GM12891 (cell line): ENCODE measurements around the gene MAD1L1.

ENCODE experiments used
- PAX5 ChIP-seq: IDR thresholded peaks from 2 replicates; pipeline ENCODE4 v1.6.1; 2011; ENCODE audit warnings: low read length, moderate library complexity, mild to moderate bottlenecking; ENCODE audit not compliant: insufficient read depth, severe bottlenecking
- POLR2A ChIP-seq: IDR thresholded peaks from 2 replicates; pipeline ENCODE4 v1.6.1; 2011; ENCODE audit warnings: low read depth, low read length, control low read depth
- POLR2AphosphoS5 ChIP-seq: IDR thresholded peaks from 2 replicates; pipeline ENCODE4 v1.6.1; 2011; ENCODE audit warnings: low read depth, low read length, control low read depth
- POU2F2 ChIP-seq: IDR thresholded peaks from 2 replicates; pipeline ENCODE4 v1.6.1; 2011; ENCODE audit warnings: low read depth, mild to moderate bottlenecking, control low read depth, low read length, moderate library complexity
- SPI1 ChIP-seq: IDR thresholded peaks from 2 replicates; pipeline ENCODE4 v1.6.1; 2011; ENCODE audit warnings: low read depth, low read length, control low read depth
- TAF1 ChIP-seq: IDR thresholded peaks from 2 replicates; pipeline ENCODE4 v1.6.1; 2011; ENCODE audit warnings: low read depth, low read length, control low read depth

DNA sequence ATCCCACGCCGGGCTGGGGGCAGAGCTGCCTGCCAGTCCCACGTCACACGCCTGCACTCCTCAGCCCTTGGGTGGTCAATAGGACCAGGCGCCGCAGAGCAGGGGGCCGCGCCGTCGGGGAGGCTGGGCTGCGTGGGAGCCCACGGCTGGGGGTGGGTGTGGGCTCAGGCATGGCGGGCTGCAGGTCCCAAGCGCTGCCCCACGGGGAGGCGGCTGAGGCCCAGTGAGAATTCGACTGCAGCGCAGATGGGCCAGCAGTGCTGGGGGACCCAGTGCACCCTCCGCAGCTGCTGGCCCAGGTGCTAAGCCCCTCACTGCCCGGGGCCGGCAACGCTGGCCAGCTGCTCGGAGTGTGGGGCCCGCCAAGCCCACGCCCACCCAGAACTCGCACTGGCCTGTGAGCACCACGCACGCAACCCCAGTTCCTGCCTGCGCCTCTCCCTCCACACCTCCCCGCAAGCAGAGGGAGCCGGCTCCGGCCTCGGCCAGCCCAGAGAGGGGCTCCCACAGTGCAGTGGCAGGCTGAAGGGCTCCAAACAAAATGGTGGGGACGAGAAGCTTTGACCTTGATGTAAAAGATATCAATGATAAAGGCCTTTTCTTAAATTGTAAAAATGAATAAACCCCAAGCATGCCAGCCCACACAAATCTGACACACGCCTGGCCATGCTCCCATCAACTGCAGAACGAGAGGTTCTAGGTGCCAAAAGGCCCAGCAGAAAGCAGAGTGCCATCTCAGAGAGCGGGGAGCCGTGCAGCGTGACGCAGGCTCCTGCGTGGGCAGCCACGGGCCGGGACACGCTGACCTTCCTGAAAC lies 255.5 kb downstream of the MAD1L1 start:
- no peak for TF ChIP-seq POLR2AphosphoS5
- TF ChIP-seq POLR2A: no peak
- TF ChIP-seq TAF1: no peak
- TF ChIP-seq POU2F2: no peak
- TF ChIP-seq SPI1: no peak
- no peak for TF ChIP-seq PAX5
